ENCODE data around the gene MGMT.

MGMT gene

DNA sequence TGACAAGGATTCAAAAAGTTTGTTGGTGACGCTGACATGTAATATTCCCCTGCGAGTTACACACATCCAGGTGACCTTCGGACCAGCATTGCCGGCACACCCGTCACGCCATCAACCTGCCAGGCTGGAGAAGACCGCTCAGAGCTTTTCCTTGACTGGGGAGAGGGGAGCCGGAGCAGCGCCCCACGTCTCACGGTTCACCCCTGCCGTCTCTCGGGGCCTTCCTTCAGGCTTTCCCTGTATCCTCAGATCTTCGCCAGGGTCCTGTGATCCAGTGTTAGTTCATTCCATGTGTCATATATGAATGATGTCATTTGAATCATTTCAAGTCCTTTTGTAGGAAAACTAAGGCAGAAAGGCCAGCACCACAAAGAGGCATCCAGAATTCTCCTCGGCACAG is 127.8 kb downstream of the MGMT start:
- DNase-seq (ENCODE audit: low read depth): no peak

GRCh38 chr10:129598413-129598812 is 131.4 kb downstream of the MGMT start:
- DNase-seq (ENCODE audit: low read depth): no peak

GRCh38 chr10:129599160-129599559 is 132.1 kb downstream of the MGMT start:
- no peak for DNase-seq (ENCODE audit: low read depth)

GRCh38 chr10:129601737-129602136 is 134.7 kb downstream of the MGMT start:
- DNase-seq (ENCODE audit: low read depth): no peak

GRCh38 chr10:129602938-129603535 is 136.0 kb downstream of the MGMT start:
- no peak for DNase-seq (ENCODE audit: low read depth)

- no peak for DNase-seq (ENCODE audit: low read depth)
These were observed 137.4 kb downstream of the MGMT start for GRCh38 chr10:129604333-129605032.

DNA sequence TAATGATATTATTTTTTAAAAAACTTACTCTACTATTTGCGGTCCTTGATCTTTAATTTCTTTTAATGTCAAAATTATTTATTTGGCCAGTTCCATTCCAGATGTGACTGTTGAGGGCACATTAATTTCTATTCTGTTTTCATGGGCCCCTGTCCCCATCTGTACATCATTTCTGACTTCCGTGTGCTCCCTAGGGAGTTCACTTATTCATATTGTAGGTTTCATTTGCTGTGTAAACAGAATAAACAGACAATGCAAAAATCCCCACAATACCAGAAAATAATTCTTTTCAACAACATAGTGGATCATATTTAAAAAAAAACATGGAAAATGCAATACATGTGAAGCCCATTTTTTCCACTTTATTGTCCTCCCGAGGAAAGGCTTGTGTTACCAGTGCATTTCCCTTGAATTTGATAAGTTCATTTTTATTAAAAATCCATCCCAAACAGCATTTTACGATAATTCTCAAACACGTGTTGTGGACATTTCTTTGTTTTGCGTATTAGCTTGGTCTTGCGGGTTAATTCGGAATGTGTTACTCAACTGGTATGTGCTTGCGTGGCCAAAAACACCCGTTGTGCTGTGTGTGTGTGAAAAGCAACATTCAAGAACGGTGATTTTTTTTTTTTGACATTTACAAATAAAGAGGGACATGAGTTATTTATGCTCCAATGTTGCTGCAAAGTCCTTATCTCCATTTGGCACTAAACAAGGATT is 138.4 kb downstream of the MGMT start:
- DNase-seq (ENCODE audit: low read depth): no peak

GRCh38 chr10:129605986-129606518 is 139.0 kb downstream of the MGMT start:
- no peak for DNase-seq (ENCODE audit: low read depth)

- no peak for DNase-seq (ENCODE audit: low read depth)
These were observed 140.6 kb downstream of the MGMT start for GRCh38 chr10:129607607-129608109.

DNA sequence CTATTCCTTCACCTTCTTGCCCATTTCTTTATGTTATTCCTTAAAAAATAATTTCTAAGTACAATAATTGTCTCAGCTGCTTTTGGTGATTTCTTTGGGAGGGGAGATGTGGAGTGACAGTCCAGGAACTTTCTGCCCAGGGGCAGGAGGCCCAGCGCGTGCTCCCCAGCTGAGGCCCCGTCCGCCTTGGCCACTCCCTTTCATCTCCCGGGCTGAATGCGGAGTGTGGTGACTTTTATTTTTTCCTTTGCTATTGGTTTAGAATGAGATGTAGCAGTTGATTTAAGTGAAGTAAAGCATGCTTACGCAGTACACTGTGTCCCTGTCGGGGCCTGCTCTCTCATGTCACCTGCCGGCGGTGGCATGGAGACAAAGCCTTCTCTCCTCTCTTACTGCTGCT is 141.6 kb downstream of the MGMT start:
- DNase-seq (ENCODE audit: low read depth): no peak

DNA sequence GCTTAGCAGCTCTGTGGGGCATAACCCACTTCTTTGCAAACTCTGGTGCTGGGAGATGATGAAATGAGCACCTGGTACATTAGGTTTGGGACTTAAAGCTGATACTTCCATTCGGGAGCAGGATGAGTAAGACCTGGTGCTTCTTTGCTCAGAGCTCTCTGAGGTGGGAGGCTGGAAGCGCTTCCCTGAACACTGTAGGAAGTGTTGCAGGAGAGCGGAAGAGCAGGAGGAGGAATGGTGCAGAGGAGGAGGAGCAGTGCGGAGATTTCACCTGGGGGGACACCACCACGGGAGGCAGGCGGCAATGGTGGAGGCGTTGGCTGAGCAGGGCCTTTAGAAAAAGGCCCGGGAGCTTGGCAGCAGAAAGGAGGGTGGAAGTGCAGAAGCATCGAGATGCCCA is 142.5 kb downstream of the MGMT start:
- DNase-seq (ENCODE audit: low read depth): no peak

GRCh38 chr10:129612481-129613109 is 145.6 kb downstream of the MGMT start:
- no peak for DNase-seq (ENCODE audit: low read depth)

DNA sequence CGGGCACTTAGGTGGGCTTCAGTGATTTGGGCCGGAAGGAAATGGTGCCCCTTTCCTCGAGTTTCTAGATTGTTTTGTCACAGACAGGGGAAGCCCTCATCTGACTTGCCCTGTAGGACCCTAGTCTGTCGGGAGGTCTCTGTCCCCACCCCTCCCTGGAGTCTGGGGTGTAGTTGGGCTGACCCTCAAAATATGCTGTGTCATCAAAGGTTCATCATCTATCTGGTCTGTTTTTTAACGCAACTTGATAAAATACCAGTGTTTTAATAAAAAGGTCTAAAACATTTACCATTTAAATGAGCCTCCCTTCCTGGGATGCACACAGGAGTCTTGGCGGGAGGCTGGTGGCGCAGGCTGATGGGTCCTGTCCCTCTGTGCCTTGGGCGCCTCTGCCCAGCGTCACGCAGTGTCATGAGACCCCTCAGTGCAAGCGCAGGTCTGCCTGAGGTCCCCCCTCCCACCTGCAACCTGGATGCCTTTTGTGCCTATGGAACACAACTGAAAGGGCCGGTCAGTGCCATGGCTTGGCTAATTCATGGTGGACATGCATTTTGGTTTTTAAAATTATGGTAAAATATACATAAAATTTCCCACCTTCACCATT is 146.4 kb downstream of the MGMT start:
- DNase-seq (ENCODE audit: low read depth): no peak

- DNase-seq (ENCODE audit: low read depth): no peak
These were observed 147.3 kb downstream of the MGMT start for GRCh38 chr10:129614341-129614740.

- DNase-seq (ENCODE audit: low read depth): no peak
These were observed 148.3 kb downstream of the MGMT start for GRCh38 chr10:129615381-129615780.

GRCh38 chr10:129615921-129616525 is 149.0 kb downstream of the MGMT start:
- DNase-seq (ENCODE audit: low read depth): no peak

DNA sequence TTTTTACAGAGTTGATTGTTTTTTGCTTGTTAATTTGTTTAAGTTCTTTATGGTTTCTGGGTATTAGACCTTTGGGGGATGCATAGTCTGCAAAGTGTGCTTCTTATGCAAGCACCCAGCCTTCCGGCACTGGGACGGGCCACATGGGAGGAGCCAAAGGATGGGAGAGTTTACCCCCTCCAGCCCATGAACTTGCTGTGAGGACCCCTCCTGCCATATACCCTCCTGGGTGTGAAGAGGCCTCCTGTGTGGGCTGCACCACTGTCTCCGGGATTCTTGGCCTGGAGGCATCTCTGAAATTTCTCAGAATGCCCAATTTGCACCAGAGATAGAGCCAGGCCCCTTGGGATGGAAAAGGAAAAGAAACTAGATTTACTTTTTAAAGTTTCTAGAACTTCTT is 150.7 kb downstream of the MGMT start:
- DNase-seq (ENCODE audit: low read depth): no peak

- DNase-seq (ENCODE audit: low read depth): no peak
These were observed 154.0 kb downstream of the MGMT start for GRCh38 chr10:129621062-129621461.

- DNase-seq (ENCODE audit: low read depth): no peak
These were observed 154.7 kb downstream of the MGMT start for GRCh38 chr10:129621693-129622092.

GRCh38 chr10:129622291-129622690 is 155.2 kb downstream of the MGMT start:
- no peak for DNase-seq (ENCODE audit: low read depth)

DNA sequence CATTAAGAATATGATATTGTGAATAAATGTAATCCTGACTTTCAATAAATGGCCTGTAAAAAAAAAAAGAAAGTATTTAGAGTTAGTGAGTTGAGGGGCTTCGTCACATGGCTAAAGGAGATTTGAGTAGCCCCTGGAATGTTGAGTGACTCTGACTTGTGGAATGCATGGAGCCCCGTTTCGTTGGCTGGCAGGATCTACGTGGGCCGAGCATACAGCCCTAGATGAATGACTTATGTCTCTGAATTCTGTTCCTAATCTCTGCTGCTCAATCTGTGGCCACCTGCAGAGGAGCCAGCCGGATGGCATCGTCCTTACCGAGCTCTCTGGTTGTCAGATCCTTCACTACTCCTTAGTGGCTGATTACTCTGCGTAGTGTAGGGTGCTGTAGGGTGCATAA is 155.7 kb downstream of the MGMT start:
- no peak for DNase-seq (ENCODE audit: low read depth)

- DNase-seq (ENCODE audit: low read depth): no peak
These were observed 157.5 kb downstream of the MGMT start for GRCh38 chr10:129624526-129624925.
